Stimulated activated CD4-positive, alpha-beta T cell treated with anti-CD3 and anti-CD28 coated beads, Interleukin-4, amount 100 ng/mL, for 1 hour (primary cell): ENCODE measurements around the gene TTC33.

Source experiments
- DNase-seq: peaks from one replicate; pipeline ENCODE4 v3.0.0-alpha.2; 2020

Gene TTC33

GRCh38 chr5:40557501-40557900, 198.3 kb downstream of the TTC33 start:
- DNase-seq = no peak

- no peak for DNase-seq
Measured at GRCh38 chr5:40556811-40557210, 198.9 kb downstream of the TTC33 start.

- no peak for DNase-seq
Measured at GRCh38 chr5:40555886-40556285, 199.9 kb downstream of the TTC33 start.

- no peak for DNase-seq
Measured at GRCh38 chr5:40554813-40555212, 200.9 kb downstream of the TTC33 start.

GRCh38 chr5:40554054-40554453, 201.7 kb downstream of the TTC33 start:
- DNase-seq = no peak

- no peak for DNase-seq
Measured at GRCh38 chr5:40552981-40553380, 202.8 kb downstream of the TTC33 start.

- DNase-seq = no peak
Measured at GRCh38 chr5:40551496-40552491, 204.0 kb downstream of the TTC33 start.

GRCh38 chr5:40550481-40550880, 205.3 kb downstream of the TTC33 start:
- DNase-seq = no peak

- DNase-seq = no peak
Measured at GRCh38 chr5:40549616-40550015, 206.1 kb downstream of the TTC33 start.

GRCh38 chr5:40547994-40548575, 207.7 kb downstream of the TTC33 start:
- DNase-seq = no peak

- no peak for DNase-seq
Measured at GRCh38 chr5:40547557-40547956, 208.2 kb downstream of the TTC33 start.

GRCh38 chr5:40540301-40540700, 215.5 kb downstream of the TTC33 start:
- no peak for DNase-seq

- DNase-seq = no peak
Measured at GRCh38 chr5:40524677-40525076, 231.1 kb downstream of the TTC33 start.

GRCh38 chr5:40521925-40522324, 233.8 kb downstream of the TTC33 start:
- DNase-seq = no peak

- DNase-seq = no peak
Measured at GRCh38 chr5:40521108-40521785, 234.5 kb downstream of the TTC33 start.

GRCh38 chr5:40518485-40518917, 237.3 kb downstream of the TTC33 start:
- no peak for DNase-seq

- no peak for DNase-seq
Measured at GRCh38 chr5:40515476-40515875, 240.3 kb downstream of the TTC33 start.

- no peak for DNase-seq
Measured at GRCh38 chr5:40514976-40515375, 240.8 kb downstream of the TTC33 start.

- no peak for DNase-seq
Measured at GRCh38 chr5:40511801-40512200, 244.0 kb downstream of the TTC33 start.

- no peak for DNase-seq
Measured at GRCh38 chr5:40507095-40507494, 248.7 kb downstream of the TTC33 start.

- no peak for DNase-seq
Measured at GRCh38 chr5:40505031-40505430, 250.7 kb downstream of the TTC33 start.

GRCh38 chr5:40503439-40503838, 252.3 kb downstream of the TTC33 start:
- DNase-seq = no peak

GRCh38 chr5:40502736-40503135, 253.0 kb downstream of the TTC33 start:
- DNase-seq = no peak
